ENCODE results near the gene OR7C1. TPM values are rescaled to one million over a fixed set of nuclear protein-coding genes. Genes with fewer than 3 reads are reported as not detected.
"Not testable (repeated sequence)": the region's sequence is repeated elsewhere in the genome, so short reads cannot be mapped to it uniquely, and the experiment has no call there.

The OR7C1 gene
- total RNA-seq, 4 donors from 2014 or later = not detected

DNA sequence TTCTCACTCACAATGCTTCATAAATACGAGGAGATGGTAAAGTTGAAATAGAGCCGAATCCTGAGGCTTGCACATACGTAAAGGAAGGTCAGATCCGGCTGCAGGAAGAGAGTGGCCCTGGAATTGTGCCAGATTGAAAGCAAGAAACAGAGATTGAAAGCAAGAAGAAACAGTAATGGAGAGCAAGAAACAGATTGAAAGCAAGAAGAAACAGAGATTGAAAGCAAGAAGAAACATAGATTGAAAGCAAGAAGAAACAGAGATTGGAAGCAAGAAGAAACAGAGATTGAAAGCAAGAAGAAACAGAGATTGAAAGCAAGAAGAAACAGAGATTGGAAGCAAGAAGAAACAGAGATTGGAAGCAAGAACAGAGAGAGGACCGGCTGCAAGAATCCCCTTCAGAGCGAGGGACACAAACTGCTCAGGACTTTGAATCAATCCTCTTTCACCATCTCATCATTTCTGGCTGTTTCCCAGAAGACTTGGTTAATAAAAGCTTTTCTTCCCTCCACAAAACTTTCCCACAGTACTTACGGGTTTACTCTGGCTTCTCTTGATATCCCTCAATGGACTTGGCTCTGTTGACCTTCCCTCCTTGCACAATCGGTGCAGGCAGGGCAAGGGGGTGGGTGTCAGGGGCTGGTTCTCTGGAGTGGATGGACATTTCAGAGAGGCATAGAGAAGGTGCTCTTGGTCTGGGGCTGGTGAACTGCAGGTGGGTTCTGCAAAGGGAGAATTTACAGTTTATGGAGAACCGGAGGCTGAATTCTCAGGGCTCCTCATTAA lies 25.5 kb downstream of the OR7C1 start:
- no peaks in the 10 kb centered on the region for H3K36me3 ChIP-seq
- no peaks in the 10 kb centered on the region for H3K27me3 ChIP-seq
- ATAC-seq = no peak
- H3K9me3 ChIP-seq = no peaks in the 10 kb centered on the region
- no peak overlapping the region for H3K4me3 ChIP-seq
- no peaks in the 10 kb centered on the region for H3K4me1 ChIP-seq
- H3K27ac ChIP-seq = no peak overlapping the region
- no peak for TF ChIP-seq POLR2A (IDR thresholded peaks at IDR 0.05)
- TF ChIP-seq CTCF (IDR thresholded peaks at IDR 0.05) = no peak
- no peak for TF ChIP-seq POLR2AphosphoS5 (IDR thresholded peaks at IDR 0.05)
- TF ChIP-seq EP300 (IDR thresholded peaks at IDR 0.05) = no peak
- whole genome bisulfite sequencing, 2 donors (ENCODE audit: low coverage in 1 of 2) = 48 to 58% methylated on average over 5 to 8 of the region's 9 CpGs

DNA sequence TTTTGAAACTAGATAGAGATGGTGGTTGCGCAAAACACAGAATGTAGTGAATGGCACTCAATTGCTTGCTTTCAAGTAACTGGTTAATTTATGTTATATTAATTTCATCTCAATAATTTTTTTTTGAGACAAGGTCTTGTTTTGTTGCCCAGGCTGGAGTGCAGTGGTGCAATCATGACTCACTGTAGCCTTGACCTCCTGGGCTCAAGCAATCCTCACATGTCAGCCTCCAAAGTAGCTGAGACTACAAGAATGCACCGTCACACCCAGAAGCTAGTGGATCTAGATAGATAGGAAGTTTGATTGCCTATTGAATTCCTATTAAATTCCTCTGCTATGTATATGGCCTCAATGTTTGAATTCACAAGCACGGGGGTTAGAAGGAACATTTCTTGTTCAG lies 30.2 kb downstream of the OR7C1 start:
- 79 to 90% methylated on average over 2 of the region's 3 CpGs for WGBS, 2 donors (ENCODE audit: low coverage in 1 of 2)
- TF ChIP-seq EP300 (IDR thresholded peaks at IDR 0.05) = no peak
- TF ChIP-seq CTCF (IDR thresholded peaks at IDR 0.05) = no peak
- no peak for TF ChIP-seq POLR2AphosphoS5 (IDR thresholded peaks at IDR 0.05)
- TF ChIP-seq POLR2A (IDR thresholded peaks at IDR 0.05) = no peak
- no peak for ATAC-seq
- Histone ChIP-seq H3K9me3 (no peaks in the 10 kb centered on the region), H3K27ac (no peak overlapping the region), H3K27me3 (no peaks in the 10 kb centered on the region), H3K36me3 (no peaks in the 10 kb centered on the region), H3K4me1 (no peaks in the 10 kb centered on the region), H3K4me3 (no peak overlapping the region)

- peaks cover 13% of the 10 kb centered on the region for H3K27me3 ChIP-seq
- ATAC-seq = no peak
- WGBS, 2 donors (ENCODE audit: low coverage in 1 of 2) = 49 to 80% methylated on average over 3 to 5 of the region's 5 CpGs
- H3K27ac ChIP-seq = no peak overlapping the region
- no peaks in the 10 kb centered on the region for H3K4me1 ChIP-seq
- TF ChIP-seq EP300 (IDR thresholded peaks at IDR 0.05) = no peak
- TF ChIP-seq CTCF (IDR thresholded peaks at IDR 0.05) = no peak
- TF ChIP-seq POLR2AphosphoS5 (IDR thresholded peaks at IDR 0.05) = no peak
- TF ChIP-seq POLR2A (IDR thresholded peaks at IDR 0.05) = no peak
- no peak overlapping the region for H3K4me3 ChIP-seq
- H3K36me3 ChIP-seq = no peaks in the 10 kb centered on the region
- no peaks in the 10 kb centered on the region for H3K9me3 ChIP-seq
These were observed 36.2 kb downstream of the OR7C1 start for GRCh38 chr19:14798760-14799159.

GRCh38 chr19:14796021-14796420 lies 39.0 kb downstream of the OR7C1 start:
- Histone ChIP-seq H3K4me3 (no peak overlapping the region), H3K36me3 (no peaks in the 10 kb centered on the region), H3K27me3 (peaks cover 13% of the 10 kb centered on the region), H3K27ac (no peak overlapping the region), H3K4me1 (no peaks in the 10 kb centered on the region), H3K9me3 (peaks cover 0 to 4% (median 0%) of the 10 kb centered on the region in 3 donors)
- 88 to 95% methylated on average over 5 to 6 of the region's 11 CpGs for WGBS, 2 donors (ENCODE audit: low coverage in 1 of 2)
- no peak for TF ChIP-seq EP300 (IDR thresholded peaks at IDR 0.05)
- ATAC-seq = no peak

DNA sequence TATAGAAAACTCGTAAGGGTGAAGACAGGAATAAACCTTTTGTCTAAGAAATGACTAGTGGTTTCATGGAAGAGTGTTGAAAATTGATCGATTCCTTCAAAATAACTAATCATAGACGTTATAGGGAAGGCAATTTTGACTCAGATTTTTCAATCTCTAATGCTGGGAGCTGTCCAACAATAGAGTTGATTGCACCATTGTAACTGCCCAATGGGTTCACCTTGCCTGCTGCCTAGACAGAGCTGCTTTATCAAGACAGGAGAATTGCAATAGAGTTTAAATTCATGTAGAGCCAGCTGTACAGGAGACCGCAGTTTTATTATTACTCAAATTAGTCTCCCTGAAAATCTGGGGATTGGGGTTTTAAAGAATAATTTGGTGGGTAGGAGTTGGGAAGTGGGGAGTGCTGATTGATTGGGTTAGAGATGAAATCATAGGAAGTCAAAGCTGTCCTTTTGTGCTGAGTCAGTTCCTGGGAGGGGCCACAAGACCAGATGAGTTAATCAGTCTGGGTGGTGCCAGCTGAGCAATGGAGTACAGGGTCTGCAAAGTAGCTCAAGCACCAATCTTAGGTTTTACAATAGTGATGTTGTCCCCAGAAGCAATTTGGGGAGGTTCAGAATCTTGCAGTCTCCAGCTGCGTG lies 39.8 kb downstream of the OR7C1 start:
- Histone ChIP-seq H3K9me3 (peaks cover 0 to 4% (median 0%) of the 10 kb centered on the region in 3 donors), H3K36me3 (no peaks in the 10 kb centered on the region), H3K27ac (no peak overlapping the region), H3K27me3 (peaks cover 13% of the 10 kb centered on the region), H3K4me1 (no peaks in the 10 kb centered on the region), H3K4me3 (no peak overlapping the region)
- ATAC-seq = no peak
- WGBS, 2 donors (ENCODE audit: low coverage in 1 of 2) = 67 to 72% methylated on average over 5 of the region's 5 CpGs
- TF ChIP-seq EP300 (IDR thresholded peaks at IDR 0.05) (no peak), POLR2AphosphoS5 (IDR thresholded peaks at IDR 0.05) (no peak), CTCF (IDR thresholded peaks at IDR 0.05) (no peak)

GRCh38 chr19:14792250-14792649 lies 42.7 kb downstream of the OR7C1 start:
- not testable (repeated sequence) for H3K27me3 ChIP-seq, H3K4me1 ChIP-seq, H3K4me3 ChIP-seq, H3K36me3 ChIP-seq, ATAC-seq, H3K27ac ChIP-seq
- H3K9me3 ChIP-seq = peaks cover 0 to 10% (median 0%) of the 10 kb centered on the region in 3 donors
- 47 to 76% methylated on average over 3 to 6 of the region's 6 CpGs for WGBS, 2 donors (ENCODE audit: low coverage in 1 of 2)

Data from gastroesophageal sphincter (tissue), 4 donors.